Body of pancreas (tissue), 4 donors: ENCODE results near the gene TNFAIP2. TPM values are rescaled to one million over a fixed set of nuclear protein-coding genes. Genes with fewer than 3 reads are reported as not detected.
"Not testable (repeated sequence)": the region's sequence is repeated elsewhere in the genome, so short reads cannot be mapped to it uniquely, and the experiment has no call there.

Experiments
- ATAC-seq: fragments of 150-250 bp; one replicate; pipeline ENCODE4 v1.9.1; 2016
- DNase-seq, 4 donors: peaks; one replicate each; pipeline ENCODE4 v3.0.0-alpha.2; 2019
- H3K27ac ChIP-seq, 4 donors: fragments of 200-600 bp; sonication (generic); 1 replicate in 3 of 4; 2 replicates in 1 of 4; pipeline versions ENCODE4 v1.5.1 to v1.6.1; 2016 to 2019; ENCODE audit warnings: mild to moderate bottlenecking in 1 of 4, mixed read lengths in 1 of 4, moderate library complexity in 1 of 4
- H3K27me3 ChIP-seq, 2 donors: fragments of 200-600 bp; sonication (generic); one replicate each; pipeline ENCODE4 v1.6.0; 2016; ENCODE audit warnings: mild to moderate bottlenecking in 1 of 2
- H3K36me3 ChIP-seq, 2 donors: fragments of 200-600 bp; sonication (generic); replicated peaks in 1 of 2; 2 replicates each; pipeline ENCODE4 v1.5.1; 2016; ENCODE audit warnings: low read depth in 2 of 2; ENCODE audit not compliant: insufficient read depth in 1 of 2
- H3K4me1 ChIP-seq: fragments of 200-600 bp; sonication (generic); one replicate; pipeline ENCODE4 v1.6.0; 2016
- H3K4me3 ChIP-seq, 2 donors: fragments of 200-600 bp; sonication (generic); 1 replicate in 1 of 2; 2 replicates in 1 of 2; pipeline ENCODE4 v1.5.1; 2016 to 2019
- H3K9me3 ChIP-seq, 3 donors: fragments of 200-600 bp; sonication (generic); 1 replicate in 2 of 3; 2 replicates in 1 of 3; pipeline ENCODE4 v1.5.1; 2016
- POLR2A ChIP-seq, 3 donors: fragments of 450-650 bp; IDR thresholded peaks; one replicate each; pipeline ENCODE4 v1.6.1; 2016; ENCODE audit warnings: antibody characterized with exemption in 3 of 3, mild to moderate bottlenecking in 2 of 3
- WGBS, 2 donors: methylation state at CpG; one replicate each; pipeline ENCODE4 v1.1.5; 2017; 5-methylcytosine and 5-hydroxymethylcytosine counted together
- intact Hi-C: fragments of 100-400 bp; cut with DNase I; formaldehyde crosslinking; loops from one replicate; pipeline ENCODE4 v1.15.1; 2023
- total RNA-seq, 2 donors: library from RNA; depleted of rRNA; stranded (reverse); fragments of >200 nt; gene quantifications; one replicate each; pipeline ENCODE4 v1.1.0, GENCODE V29; 2016
- TF ChIP-seq, protein P1 (sequence below), 7 experiments: fragments of 450-650 bp in 4 of 7; fragments of 200-600 bp in 3 of 7; sonication (generic) in 3 of 7; IDR thresholded peaks; one replicate each; pipeline ENCODE4 v1.5.1; 2016 to 2019; ENCODE audit warnings: antibody characterized with exemption in 7 of 7

Gene TNFAIP2
- total RNA-seq, 2 donors from 2014 or later: 22.1 to 75.5 TPM

GRCh38 chr14:103115845-103116572, 7.3 kb upstream of the TNFAIP2 start:
- Histone ChIP-seq H3K27ac (no peak overlapping the region), H3K9me3 (no peaks in the 10 kb centered on the region), H3K4me1 (peaks cover 31% of the 10 kb centered on the region), H3K36me3 (no peaks in the 10 kb centered on the region), H3K4me3 (no peak overlapping the region), H3K27me3 (no peaks in the 10 kb centered on the region)
- DNase-seq (no peak), ATAC-seq (no peak)
- WGBS, 2 donors: 82 to 87% methylated on average over 10 of the region's 10 CpGs
- TF ChIP-seq, protein P1, sequence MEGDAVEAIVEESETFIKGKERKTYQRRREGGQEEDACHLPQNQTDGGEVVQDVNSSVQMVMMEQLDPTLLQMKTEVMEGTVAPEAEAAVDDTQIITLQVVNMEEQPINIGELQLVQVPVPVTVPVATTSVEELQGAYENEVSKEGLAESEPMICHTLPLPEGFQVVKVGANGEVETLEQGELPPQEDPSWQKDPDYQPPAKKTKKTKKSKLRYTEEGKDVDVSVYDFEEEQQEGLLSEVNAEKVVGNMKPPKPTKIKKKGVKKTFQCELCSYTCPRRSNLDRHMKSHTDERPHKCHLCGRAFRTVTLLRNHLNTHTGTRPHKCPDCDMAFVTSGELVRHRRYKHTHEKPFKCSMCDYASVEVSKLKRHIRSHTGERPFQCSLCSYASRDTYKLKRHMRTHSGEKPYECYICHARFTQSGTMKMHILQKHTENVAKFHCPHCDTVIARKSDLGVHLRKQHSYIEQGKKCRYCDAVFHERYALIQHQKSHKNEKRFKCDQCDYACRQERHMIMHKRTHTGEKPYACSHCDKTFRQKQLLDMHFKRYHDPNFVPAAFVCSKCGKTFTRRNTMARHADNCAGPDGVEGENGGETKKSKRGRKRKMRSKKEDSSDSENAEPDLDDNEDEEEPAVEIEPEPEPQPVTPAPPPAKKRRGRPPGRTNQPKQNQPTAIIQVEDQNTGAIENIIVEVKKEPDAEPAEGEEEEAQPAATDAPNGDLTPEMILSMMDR (IDR thresholded peaks at IDR 0.05): no peak
- TF ChIP-seq POLR2A (IDR thresholded peaks at IDR 0.05): no peak
- intact Hi-C loops: no loop called here

DNA sequence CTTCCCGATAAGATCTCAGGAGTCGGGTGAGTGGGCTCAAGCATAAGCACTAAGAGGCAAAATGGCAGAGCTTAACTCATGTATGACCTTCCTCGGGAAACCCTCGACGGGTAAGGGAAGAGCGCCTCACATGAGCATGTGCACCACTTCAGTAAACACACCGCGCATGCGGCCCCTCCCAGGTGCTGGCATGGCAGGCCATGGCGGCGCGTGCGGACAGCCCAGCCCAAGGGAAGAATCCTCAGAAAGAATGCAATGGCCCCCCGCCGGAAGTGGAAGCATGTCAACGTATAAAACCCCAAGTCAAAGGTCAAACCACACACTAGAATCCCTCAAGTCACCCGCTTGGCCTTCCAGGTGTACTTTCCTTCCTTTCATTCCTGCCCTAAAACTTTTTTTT, 6.6 kb upstream of the TNFAIP2 start:
- no peaks in the 10 kb centered on the region for H3K27me3 ChIP-seq
- ATAC-seq (no peak), DNase-seq (no peak)
- H3K36me3 ChIP-seq: no peaks in the 10 kb centered on the region
- intact Hi-C loops: no loop called here
- no peaks in the 10 kb centered on the region for H3K9me3 ChIP-seq
- H3K4me1 ChIP-seq: peaks cover 31% of the 10 kb centered on the region
- WGBS, 2 donors: 81 to 83% methylated on average over 17 of the region's 17 CpGs
- TF ChIP-seq, protein P1 (IDR thresholded peaks at IDR 0.05): no peak
- TF ChIP-seq POLR2A (IDR thresholded peaks at IDR 0.05): no peak
- no peak overlapping the region for H3K27ac ChIP-seq
- H3K4me3 ChIP-seq: no peak overlapping the region

DNA sequence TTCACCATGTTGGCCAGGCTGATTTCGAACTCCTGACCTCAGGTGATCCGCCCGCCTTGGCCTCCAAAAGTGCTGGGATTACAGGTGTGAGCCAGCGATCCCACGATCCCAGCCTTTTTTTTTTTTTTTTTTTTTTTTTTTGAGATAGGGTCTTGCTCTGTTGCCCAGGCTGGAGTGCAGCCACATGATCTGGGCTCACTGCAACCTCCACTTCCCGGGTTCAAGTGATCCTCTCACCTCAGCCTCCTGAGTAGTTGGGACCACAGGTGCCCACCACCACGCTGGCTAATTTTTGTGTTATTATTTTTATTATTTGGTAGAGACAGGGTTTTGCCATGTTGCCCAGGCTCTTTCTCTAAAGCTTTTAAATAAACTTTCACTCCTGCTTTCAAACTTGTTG, 5.8 kb upstream of the TNFAIP2 start:
- ATAC-seq, intact Hi-C loops, H3K9me3 ChIP-seq, DNase-seq, H3K4me3 ChIP-seq, H3K36me3 ChIP-seq, H3K27me3 ChIP-seq, H3K27ac ChIP-seq: not testable (repeated sequence)
- WGBS, 2 donors: 90 to 92% methylated on average over 7 of the region's 7 CpGs
- peaks cover 29% of the 10 kb centered on the region for H3K4me1 ChIP-seq

DNA sequence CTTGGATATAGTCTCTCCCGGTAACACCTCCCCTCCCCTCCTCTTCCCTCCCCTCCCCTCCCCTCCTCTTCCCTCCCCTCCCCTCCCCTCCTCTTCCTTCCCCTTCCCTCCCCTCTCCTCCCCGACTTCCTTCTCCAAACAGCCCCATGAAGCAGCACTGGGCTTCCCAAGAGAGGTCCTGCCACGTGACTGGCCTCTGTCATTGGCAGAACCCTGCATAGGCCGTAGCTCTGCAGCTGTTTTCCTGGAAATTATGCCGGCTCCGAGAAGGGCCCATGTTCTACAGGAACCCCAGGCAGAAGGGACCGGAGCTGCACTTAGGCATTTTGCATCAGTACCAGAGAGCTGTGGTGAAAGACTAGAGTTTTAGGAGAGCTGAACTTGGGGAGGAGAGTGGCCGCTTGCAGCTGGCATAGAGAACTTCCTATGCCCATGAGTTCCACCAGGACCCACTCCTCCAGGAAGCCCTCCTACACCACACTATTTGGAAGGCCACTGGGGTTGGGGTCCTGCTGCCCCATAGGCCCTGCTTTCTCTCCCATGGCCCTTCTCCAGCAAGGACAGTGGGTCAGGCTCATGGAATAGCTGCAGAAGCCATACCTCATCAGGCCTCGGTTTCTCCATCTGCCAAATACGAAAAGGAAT, 5.1 kb upstream of the TNFAIP2 start:
- Histone ChIP-seq H3K9me3 (no peaks in the 10 kb centered on the region), H3K4me1 (peaks cover 30% of the 10 kb centered on the region), H3K27ac (peak overlapping the region in 2 of 4 donors; percentile 43 to 59), H3K36me3 (no peaks in the 10 kb centered on the region), H3K27me3 (no peaks in the 10 kb centered on the region), H3K4me3 (no peak overlapping the region)
- WGBS, 2 donors: 48 to 55% methylated on average over 8 to 10 of the region's 10 CpGs
- intact Hi-C loops: no loop called here
- TF ChIP-seq POLR2A (IDR thresholded peaks at IDR 0.05): no peak
- TF ChIP-seq, protein P1 (IDR thresholded peaks at IDR 0.05): no peak
- DNase-seq (peak in 2 of 4 donors; percentile 50 to 70), ATAC-seq (no peak)

GRCh38 chr14:103118663-103119404, 4.4 kb upstream of the TNFAIP2 start:
- WGBS, 2 donors: 68 to 73% methylated on average over 9 of the region's 9 CpGs
- H3K9me3 ChIP-seq: no peaks in the 10 kb centered on the region
- no peaks in the 10 kb centered on the region for H3K36me3 ChIP-seq
- H3K27me3 ChIP-seq: no peaks in the 10 kb centered on the region
- H3K27ac ChIP-seq: peak overlapping the region in 2 of 4 donors; percentile 43 to 59
- DNase-seq (peak in 1 of 4 donors; percentile 84), ATAC-seq (no peak)
- intact Hi-C loops: no loop called here
- no peak overlapping the region for H3K4me3 ChIP-seq
- H3K4me1 ChIP-seq: peaks cover 36% of the 10 kb centered on the region
- TF ChIP-seq, protein P1 (IDR thresholded peaks at IDR 0.05): no peak
- TF ChIP-seq POLR2A (IDR thresholded peaks at IDR 0.05): no peak

GRCh38 chr14:103119527-103119926, 3.7 kb upstream of the TNFAIP2 start:
- H3K36me3 ChIP-seq, intact Hi-C loops, H3K4me3 ChIP-seq, ATAC-seq, H3K9me3 ChIP-seq, DNase-seq, H3K27me3 ChIP-seq: not testable (repeated sequence)
- peaks cover 43% of the 10 kb centered on the region for H3K4me1 ChIP-seq
- WGBS, 2 donors: 86 to 87% methylated on average over 8 of the region's 8 CpGs
- peak overlapping the region in 1 of 4 donors; percentile 45 for H3K27ac ChIP-seq
